HepG2 (cell line): ENCODE data around the gene ANKRD11. TPM values are rescaled to one million over a fixed set of nuclear protein-coding genes. Genes with fewer than 3 reads are reported as not detected.

ENCODE experiments used
- ATF7 ChIP-seq, 2 experiments: fragments of 450-650 bp in 1 of 2; sonication (generic) in 1 of 2; formaldehyde crosslinking in 1 of 2; IDR thresholded peaks; 2 replicates each; pipeline versions ENCODE4 v1.4.0 to v1.6.1; 2016 to 2020; ENCODE audit warnings: antibody characterized with exemption in 1 of 2, mild to moderate bottlenecking in 1 of 2, missing genetic modification reagents in 1 of 2
- ATM ChIP-seq: fragments of 450-650 bp; IDR thresholded peaks from 2 replicates; pipeline ENCODE4 v1.7.1; 2017; ENCODE audit warnings: mild to moderate bottlenecking, borderline replicate concordance
- CREM ChIP-seq, 2 experiments: sonication (generic) in 1 of 2; formaldehyde crosslinking in 1 of 2; IDR thresholded peaks; 2 replicates each; pipeline versions ENCODE4 v1.4.0 to v1.6.1; 2016 to 2020; ENCODE audit warnings: antibody characterized with exemption in 1 of 2, mild to moderate bottlenecking in 1 of 2, missing genetic modification reagents in 1 of 2
- DDIT3 ChIP-seq: sonication (generic); formaldehyde crosslinking; IDR thresholded peaks from 2 replicates; pipeline ENCODE4 v1.4.0; 2020; ENCODE audit warnings: mild to moderate bottlenecking, missing genetic modification reagents
- FOSL2 ChIP-seq: sonication (generic); formaldehyde crosslinking; IDR thresholded peaks from 2 replicates; pipeline ENCODE4 v1.4.0; 2020; ENCODE audit warnings: missing genetic modification reagents
- GLI4 ChIP-seq: sonication (generic); formaldehyde crosslinking; IDR thresholded peaks from 2 replicates; pipeline ENCODE4 v1.5.1; 2020; ENCODE audit warnings: missing genetic modification reagents, mild to moderate bottlenecking, moderate library complexity, borderline replicate concordance
- HOXA5 ChIP-seq: sonication (generic); formaldehyde crosslinking; IDR thresholded peaks from 2 replicates; pipeline ENCODE4 v1.4.0; 2020; ENCODE audit warnings: missing genetic modification reagents
- HOXD1 ChIP-seq: sonication (generic); formaldehyde crosslinking; IDR thresholded peaks from 2 replicates; pipeline ENCODE4 v1.5.0; 2020; ENCODE audit warnings: missing genetic modification reagents
- JUND ChIP-seq: sonication (generic); formaldehyde crosslinking; IDR thresholded peaks from 2 replicates; pipeline ENCODE4 v1.8.0; 2022; ENCODE audit warnings: mild to moderate bottlenecking, missing genetic modification reagents
- MAX ChIP-seq: IDR thresholded peaks from 2 replicates; pipeline ENCODE4 v1.6.1; 2012; ENCODE audit warnings: inconsistent platforms
- PLRG1 ChIP-seq: fragments of 450-650 bp; conservative IDR thresholded peaks from 2 replicates; pipeline ENCODE4 v1.6.1; 2016
- PRMT3 ChIP-seq: sonication (generic); formaldehyde crosslinking; IDR thresholded peaks from 2 replicates; pipeline ENCODE4 v1.8.1; 2022; ENCODE audit warnings: low read depth, mild to moderate bottlenecking, moderate library complexity, missing genetic modification reagents, borderline replicate concordance
- RORA ChIP-seq: sonication (generic); formaldehyde crosslinking; IDR thresholded peaks from 2 replicates; pipeline ENCODE4 v1.5.0; 2020; ENCODE audit warnings: mild to moderate bottlenecking, missing genetic modification reagents, moderate library complexity
- SNRNP70 ChIP-seq: fragments of 200-400 bp; formaldehyde crosslinking; IDR thresholded peaks from 2 replicates; pipeline ENCODE4 v1.6.1; 2017; ENCODE audit warnings: mild to moderate bottlenecking, low read depth, low read length, moderate library complexity
- TARDBP ChIP-seq: sonication (generic); formaldehyde crosslinking; IDR thresholded peaks from 2 replicates; pipeline ENCODE4 v1.8.0; 2022; ENCODE audit warnings: mild to moderate bottlenecking, missing genetic modification reagents
- ZNF383 ChIP-seq: sonication (generic); formaldehyde crosslinking; IDR thresholded peaks from 2 replicates; pipeline ENCODE4 v1.4.0; 2020; ENCODE audit warnings: missing genetic modification reagents, mild to moderate bottlenecking, borderline replicate concordance
- ZNF432 ChIP-seq: sonication (generic); formaldehyde crosslinking; IDR thresholded peaks from 2 replicates; pipeline ENCODE4 v1.5.0; 2020; ENCODE audit warnings: missing genetic modification reagents, mild to moderate bottlenecking, borderline replicate concordance
- ZNF496 ChIP-seq: sonication (generic); formaldehyde crosslinking; IDR thresholded peaks from 2 replicates; pipeline ENCODE4 v1.8.1; 2023; ENCODE audit warnings: mild to moderate bottlenecking, moderate library complexity, missing genetic modification reagents; ENCODE audit not compliant: insufficient replicate concordance
- ZNF775 ChIP-seq: sonication (generic); formaldehyde crosslinking; IDR thresholded peaks from 2 replicates; pipeline ENCODE4 v1.4.0; 2020; ENCODE audit warnings: missing genetic modification reagents, mild to moderate bottlenecking, moderate library complexity, borderline replicate concordance
- ZSCAN20 ChIP-seq: sonication (generic); formaldehyde crosslinking; IDR thresholded peaks from 2 replicates; pipeline ENCODE4 v1.4.0; 2020; ENCODE audit warnings: missing genetic modification reagents, mild to moderate bottlenecking, borderline replicate concordance
- ZSCAN22 ChIP-seq: sonication (generic); formaldehyde crosslinking; IDR thresholded peaks from 2 replicates; pipeline ENCODE4 v1.4.0; 2020; ENCODE audit warnings: mild to moderate bottlenecking, missing genetic modification reagents
- polyA plus RNA-seq, 8 experiments: library from polyadenylated mRNA; depleted of rRNA in 3 of 8; stranded (reverse) in 7 of 8; unstranded in 1 of 8; fragments of >200 nt; fragmentation: Illumina TruSeq in 4 of 8; extraction: Trizol in 4 of 8; gene quantifications; 2 replicates each; pipeline versions ENCODE4 v1.2.1 to v1.2.3, GENCODE V29; 2011 to 2016; ENCODE audit warnings: low read depth in 4 of 8, missing spikeins in 1 of 8, mixed read lengths in 1 of 8; ENCODE audit not compliant: insufficient read depth in 1 of 8
- total RNA-seq, 5 experiments: library from RNA; depleted of rRNA; stranded (reverse); fragments of >200 nt; fragmentation: Illumina TruSeq; extraction: Trizol; gene quantifications; 2 replicates each; pipeline ENCODE4 v1.2.3, GENCODE V29; 2016; ENCODE audit warnings: low read depth in 1 of 5
- TF ChIP-seq, protein P1 (sequence below): sonication (generic); formaldehyde crosslinking; IDR thresholded peaks from 2 replicates; pipeline ENCODE4 v1.5.0; 2020; ENCODE audit warnings: mild to moderate bottlenecking, missing genetic modification reagents
- TF ChIP-seq, protein P2 (sequence below): sonication (generic); formaldehyde crosslinking; conservative IDR thresholded peaks from 2 replicates; pipeline ENCODE4 v1.8.1; 2023; ENCODE audit warnings: missing genetic modification reagents

The ANKRD11 gene
- total and polyA plus RNA-seq, 2 of the 13 experiments (the other 11 are each of a cell fraction or from before 2014, with no cell fraction given), result 21.4 to 38.4 TPM

DNA sequence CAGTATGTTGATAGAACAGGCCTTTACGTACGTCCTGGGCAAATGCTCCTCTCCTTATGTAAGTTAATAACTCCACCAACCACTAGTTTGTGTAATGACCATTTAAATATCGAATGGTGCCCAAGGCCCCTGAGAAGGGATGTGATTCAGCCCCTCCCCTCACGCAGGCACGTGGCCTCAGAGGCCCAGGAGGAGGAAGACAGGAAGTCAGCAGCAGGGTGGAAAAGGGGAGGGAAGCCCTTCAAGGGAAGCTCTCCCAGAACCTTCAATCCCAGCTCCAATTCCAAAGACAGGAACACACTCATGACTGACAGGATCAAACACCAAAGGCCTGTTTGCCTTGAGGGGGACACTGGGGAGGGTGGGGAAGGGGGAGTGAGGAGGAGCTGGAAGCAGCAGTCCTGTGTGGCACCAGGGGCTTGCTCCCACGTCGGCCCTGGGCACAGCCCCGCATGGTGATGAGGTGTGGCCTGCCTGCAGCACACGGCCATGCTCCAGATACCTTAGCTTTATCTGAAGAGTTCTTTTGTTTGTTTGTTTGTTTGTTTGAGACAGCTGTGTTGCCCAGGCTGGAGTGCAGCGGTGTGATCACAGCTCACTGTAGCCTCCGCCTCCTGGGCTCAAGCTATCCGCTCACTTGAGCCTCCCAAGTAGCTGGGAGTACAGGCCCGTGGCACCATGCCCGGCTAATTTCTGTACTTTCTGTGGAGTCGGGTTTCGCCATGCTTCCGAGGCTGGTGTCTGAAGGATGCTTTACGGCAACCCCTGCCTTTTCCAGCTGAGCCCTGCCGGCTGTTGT lies 167.8 kb downstream of the ANKRD11 start (continued):
- TF ChIP-seq, protein P1, sequence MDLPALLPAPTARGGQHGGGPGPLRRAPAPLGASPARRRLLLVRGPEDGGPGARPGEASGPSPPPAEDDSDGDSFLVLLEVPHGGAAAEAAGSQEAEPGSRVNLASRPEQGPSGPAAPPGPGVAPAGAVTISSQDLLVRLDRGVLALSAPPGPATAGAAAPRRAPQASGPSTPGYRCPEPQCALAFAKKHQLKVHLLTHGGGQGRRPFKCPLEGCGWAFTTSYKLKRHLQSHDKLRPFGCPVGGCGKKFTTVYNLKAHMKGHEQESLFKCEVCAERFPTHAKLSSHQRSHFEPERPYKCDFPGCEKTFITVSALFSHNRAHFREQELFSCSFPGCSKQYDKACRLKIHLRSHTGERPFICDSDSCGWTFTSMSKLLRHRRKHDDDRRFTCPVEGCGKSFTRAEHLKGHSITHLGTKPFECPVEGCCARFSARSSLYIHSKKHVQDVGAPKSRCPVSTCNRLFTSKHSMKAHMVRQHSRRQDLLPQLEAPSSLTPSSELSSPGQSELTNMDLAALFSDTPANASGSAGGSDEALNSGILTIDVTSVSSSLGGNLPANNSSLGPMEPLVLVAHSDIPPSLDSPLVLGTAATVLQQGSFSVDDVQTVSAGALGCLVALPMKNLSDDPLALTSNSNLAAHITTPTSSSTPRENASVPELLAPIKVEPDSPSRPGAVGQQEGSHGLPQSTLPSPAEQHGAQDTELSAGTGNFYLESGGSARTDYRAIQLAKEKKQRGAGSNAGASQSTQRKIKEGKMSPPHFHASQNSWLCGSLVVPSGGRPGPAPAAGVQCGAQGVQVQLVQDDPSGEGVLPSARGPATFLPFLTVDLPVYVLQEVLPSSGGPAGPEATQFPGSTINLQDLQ, result no peak
- TF ChIP-seq HOXD1 (CRISPR knock-in tag) (no peak), ZSCAN22 (CRISPR knock-in tag) (no peak), DDIT3 (CRISPR knock-in tag) (no peak), JUND (CRISPR knock-in tag) (no peak), MAX (peak; percentile 84), GLI4 (CRISPR knock-in tag) (no peak), PLRG1 (no peak), ZNF432 (no peak), PRMT3 (CRISPR knock-in tag) (no peak), ZNF775 (CRISPR knock-in tag) (no peak), ZSCAN20 (CRISPR knock-in tag) (no peak), ZNF496 (CRISPR knock-in tag) (no peak), ATM (no peak), HOXA5 (CRISPR knock-in tag) (no peak), ATF7 (IDR thresholded peaks at IDR 0.05) (no peak), ATF7 (CRISPR knock-in tag; IDR thresholded peaks at IDR 0.05) (no peak), SNRNP70 (no peak), CREM (IDR thresholded peaks at IDR 0.05) (no peak), CREM (CRISPR knock-in tag; IDR thresholded peaks at IDR 0.05) (no peak), FOSL2 (CRISPR knock-in tag) (peak; percentile 29; the same call in 1 of the 2 replicates), RORA (CRISPR knock-in tag) (no peak), ZNF383 (CRISPR knock-in tag) (no peak), TARDBP (0 out of 2 replicates have a peak, but pooled peaks have one; percentile 29)
- TF ChIP-seq, protein P2, sequence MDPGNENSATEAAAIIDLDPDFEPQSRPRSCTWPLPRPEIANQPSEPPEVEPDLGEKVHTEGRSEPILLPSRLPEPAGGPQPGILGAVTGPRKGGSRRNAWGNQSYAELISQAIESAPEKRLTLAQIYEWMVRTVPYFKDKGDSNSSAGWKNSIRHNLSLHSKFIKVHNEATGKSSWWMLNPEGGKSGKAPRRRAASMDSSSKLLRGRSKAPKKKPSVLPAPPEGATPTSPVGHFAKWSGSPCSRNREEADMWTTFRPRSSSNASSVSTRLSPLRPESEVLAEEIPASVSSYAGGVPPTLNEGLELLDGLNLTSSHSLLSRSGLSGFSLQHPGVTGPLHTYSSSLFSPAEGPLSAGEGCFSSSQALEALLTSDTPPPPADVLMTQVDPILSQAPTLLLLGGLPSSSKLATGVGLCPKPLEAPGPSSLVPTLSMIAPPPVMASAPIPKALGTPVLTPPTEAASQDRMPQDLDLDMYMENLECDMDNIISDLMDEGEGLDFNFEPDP (CRISPR knock-in tag), result no peak
